Fibroblast of skin of left quadriceps (primary cell): Measurements from ENCODE around the gene EPB41L5.
A peak's percentile ranks its signal among the peaks of the same experiment; 100 is the strongest.
"Not testable (repeated sequence)": the region's sequence is repeated elsewhere in the genome, so short reads cannot be mapped to it uniquely, and the experiment has no call there.

ENCODE experiments used
- DNase-seq, 2 experiments: peaks; one replicate each; pipeline ENCODE4 v3.0.0-alpha.2; 2013; ENCODE audit warnings: low read depth in 2 of 2

The EPB41L5 gene

GRCh38 chr2:120029672-120030640, 17.1 kb downstream of the EPB41L5 start:
- DNase-seq, result peak in 1 of 2 experiments; percentile 42

- DNase-seq, result no peak
These were observed 19.4 kb downstream of the EPB41L5 start for GRCh38 chr2:120032297-120032696.

DNA sequence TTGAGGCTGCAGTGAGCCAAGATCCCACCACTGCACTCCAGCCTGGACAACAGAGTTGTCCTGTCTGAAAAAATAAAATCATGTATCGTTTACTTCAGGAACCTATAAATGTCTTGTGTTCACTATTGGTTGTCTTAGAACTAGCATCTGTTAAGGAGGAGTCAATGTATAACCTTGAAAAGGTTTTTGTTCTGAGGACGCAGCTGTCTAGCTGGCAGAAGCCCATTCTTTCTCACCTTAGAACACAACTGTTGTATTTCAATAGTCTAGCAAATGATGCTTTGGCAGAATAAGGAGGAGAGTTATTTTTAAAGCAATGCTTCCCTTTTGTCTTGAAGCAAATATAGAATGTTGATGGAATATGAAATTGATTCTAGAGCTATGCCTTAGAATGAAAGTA, 21.1 kb downstream of the EPB41L5 start:
- DNase-seq, result no peak

- DNase-seq, result no peak
These were observed 21.7 kb downstream of the EPB41L5 start for GRCh38 chr2:120034621-120035020.

DNA sequence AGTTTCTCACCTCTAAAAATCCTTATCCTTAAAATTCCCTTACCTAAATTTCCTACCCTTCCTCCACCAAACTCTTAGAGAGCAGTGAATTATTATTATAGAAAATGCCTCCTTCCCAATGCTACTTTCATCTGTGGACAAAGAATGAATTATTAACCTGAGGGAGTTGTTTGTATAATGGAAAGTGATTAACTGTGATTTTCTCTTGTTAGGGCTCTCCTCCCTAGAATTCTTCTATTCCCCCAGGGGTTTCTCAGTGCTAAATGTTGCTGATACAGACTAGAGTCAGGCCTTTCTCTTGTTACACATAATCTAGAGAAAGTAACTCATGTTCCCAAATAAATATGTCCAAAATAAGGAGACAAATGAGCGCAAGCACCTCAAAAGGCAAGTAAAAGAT, 23.3 kb downstream of the EPB41L5 start:
- DNase-seq, result no peak

- no peak for DNase-seq
These were observed 25.2 kb downstream of the EPB41L5 start for GRCh38 chr2:120037995-120038541.

GRCh38 chr2:120042359-120042758, 29.5 kb downstream of the EPB41L5 start:
- no peak for DNase-seq

DNA sequence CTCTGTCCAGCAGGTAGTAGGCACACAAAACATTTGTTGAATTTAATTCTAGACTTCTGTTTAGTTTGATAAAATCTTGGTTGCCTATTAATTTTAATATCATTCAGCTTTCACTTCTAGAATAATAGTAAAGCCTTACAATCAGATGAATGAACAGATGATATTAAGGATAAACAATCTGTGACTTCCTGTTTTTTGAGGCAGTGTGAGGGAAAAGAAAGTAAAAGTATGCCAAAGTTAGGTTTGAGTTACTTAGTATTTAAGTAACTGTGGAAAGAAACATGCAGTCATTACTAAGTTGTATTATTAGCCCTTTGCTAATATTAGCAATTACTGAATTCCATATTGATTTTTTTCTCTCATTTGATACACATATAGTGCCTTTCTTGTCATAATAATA, 31.5 kb downstream of the EPB41L5 start:
- DNase-seq, result no peak

GRCh38 chr2:120045775-120046174, 32.9 kb downstream of the EPB41L5 start:
- DNase-seq, result not testable (repeated sequence)

DNA sequence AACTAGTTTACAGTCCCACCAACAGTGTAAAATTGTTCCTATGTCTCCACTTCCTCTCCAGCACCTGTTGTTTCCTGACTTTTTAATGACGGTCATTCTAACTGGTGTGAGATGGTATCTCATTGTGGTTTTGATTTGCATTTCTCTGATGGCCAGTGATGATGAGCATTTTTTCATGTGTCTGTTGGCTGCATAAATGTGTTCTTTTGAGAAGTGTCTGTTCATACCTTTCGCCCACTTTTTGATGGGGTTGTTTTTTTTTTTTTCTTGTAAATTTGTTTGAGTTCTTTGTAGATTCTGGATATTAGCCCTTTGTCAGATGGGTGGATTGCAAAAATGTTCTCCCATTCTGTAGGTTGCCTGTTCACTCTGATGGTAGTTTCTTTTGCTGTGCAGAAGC, 33.4 kb downstream of the EPB41L5 start:
- not testable (repeated sequence) for DNase-seq

DNA sequence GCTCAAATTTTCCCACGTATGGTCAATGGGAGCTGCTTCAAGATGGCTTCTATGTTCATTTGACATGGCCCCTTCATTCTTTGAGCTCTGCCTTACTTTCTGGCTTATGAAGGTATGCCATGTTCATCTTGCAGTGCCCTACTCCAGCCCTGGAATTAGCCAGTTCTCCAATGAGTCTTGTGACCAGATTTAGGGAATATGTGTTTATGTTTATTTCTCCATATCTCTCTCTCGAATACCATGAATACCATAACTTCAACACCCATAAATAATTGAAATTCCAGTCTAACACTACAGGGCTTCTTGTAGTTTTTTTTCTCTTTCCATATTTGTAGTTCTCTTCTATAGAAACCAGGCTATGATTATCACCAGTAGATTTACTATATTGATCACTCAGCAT, 39.7 kb downstream of the EPB41L5 start:
- DNase-seq, result peak; percentile 29 to 32

DNA sequence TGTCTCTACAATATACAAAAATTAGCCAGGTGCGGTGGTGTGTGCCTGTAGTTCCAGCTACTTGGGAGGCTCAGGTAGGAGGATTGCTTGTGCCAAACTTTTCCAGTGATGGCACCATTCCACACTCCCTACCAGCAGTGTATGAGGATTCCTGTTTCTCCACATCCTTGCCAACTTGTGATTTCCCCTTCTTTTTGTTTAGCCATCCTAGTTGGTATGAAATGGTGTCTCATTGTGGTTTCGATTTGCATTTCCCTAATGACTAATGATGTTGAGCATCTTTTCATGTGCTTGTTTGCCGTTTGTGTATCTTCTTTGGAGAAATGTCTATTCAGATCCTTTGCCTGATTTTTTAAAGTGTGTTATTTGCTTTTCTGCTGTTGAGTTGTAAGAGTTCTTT, 41.0 kb downstream of the EPB41L5 start:
- DNase-seq, result no peak

DNA sequence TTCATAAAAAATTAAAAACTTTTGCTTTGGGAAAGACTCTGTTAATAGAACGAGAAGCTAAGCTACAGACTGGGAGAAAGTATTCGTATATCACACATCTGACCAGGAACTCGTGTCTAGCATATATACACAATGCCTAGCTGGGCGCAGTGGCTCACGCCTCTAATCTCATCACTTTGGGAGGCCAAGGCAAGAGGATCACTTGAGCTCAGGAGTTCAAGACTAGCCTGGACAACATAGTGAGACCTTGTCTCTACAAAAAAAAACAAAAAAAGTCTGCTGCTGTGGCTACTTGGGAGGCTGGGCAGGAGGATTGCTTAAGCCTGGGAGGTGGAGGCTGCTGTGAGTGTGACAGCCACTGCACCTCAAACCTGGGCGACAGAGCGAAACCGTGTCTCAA, 46.6 kb downstream of the EPB41L5 start:
- no peak for DNase-seq

DNA sequence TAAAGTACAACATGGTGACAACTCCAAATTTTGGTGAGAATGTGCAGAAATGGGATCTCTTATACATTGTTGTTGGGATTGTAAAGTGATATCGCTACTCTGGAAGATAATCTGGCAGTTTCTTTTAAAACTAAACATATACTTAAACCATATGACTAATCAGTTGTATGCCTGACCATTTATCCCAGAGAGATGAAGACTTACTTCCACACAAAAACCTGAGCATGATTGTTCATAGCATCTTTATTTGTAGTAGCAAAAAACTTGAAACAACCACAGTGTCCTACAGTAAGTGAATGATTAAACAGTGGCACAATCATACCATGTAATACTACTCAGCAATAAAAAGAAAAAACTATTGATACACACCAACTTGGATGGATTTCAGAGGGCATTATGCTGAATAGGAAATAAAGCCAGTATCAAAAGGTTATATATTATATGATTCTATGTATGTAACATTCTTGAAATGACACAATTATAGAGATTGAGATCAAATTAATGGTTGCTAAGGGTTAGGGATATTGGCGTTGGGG, 47.3 kb downstream of the EPB41L5 start:
- no peak for DNase-seq

- no peak for DNase-seq
These were observed 51.8 kb downstream of the EPB41L5 start for GRCh38 chr2:120064664-120065063.

- DNase-seq, result no peak
These were observed 54.1 kb downstream of the EPB41L5 start for GRCh38 chr2:120066800-120067547.

DNA sequence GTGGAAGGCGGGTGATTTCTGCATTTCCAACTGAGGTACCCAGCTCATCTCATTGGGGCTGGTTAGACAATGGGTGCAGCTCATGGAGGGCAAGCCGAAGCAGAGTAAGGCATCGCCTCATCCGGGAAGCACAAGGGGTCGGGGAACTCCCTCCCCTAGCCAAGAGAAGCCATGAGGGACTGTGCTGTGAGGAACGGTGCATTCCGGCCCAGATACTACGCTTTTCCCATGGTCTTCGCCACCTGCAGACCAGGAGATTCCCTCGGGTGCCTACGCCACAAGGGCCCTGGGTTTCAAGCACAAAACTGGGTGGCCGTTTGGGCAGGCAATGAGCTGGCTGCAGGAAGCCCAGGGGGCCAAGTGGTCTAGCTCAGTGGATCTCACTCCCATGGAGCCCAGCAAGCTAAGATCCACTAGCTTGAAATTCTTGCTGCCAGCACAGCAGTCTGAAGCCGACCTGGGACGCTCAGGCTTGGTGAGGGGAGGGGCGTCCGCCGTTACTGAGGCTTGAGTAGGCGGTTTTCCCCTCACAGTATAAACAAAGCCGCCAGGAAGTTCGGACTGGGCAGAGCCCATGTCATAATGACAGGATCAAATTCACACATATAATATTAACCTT, 55.3 kb downstream of the EPB41L5 start:
- DNase-seq, result not testable (repeated sequence)

DNA sequence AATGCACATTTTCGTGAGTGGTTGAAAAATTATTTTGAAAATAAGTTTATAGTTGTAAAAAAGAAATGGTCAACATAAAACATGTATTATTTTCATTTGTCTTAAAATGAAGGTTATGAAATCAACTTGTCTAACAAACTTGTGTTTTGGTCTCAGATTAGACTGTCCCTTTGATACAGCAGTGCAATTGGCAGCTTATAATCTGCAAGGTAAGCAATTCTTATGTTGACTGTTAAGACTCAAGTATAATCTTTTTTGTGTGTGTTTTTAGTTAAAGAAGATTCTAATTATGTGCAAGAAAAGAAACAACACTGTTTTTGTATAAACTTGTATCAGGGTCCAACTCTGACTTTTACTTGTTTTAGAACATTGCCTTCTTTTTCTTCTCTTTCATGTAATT, 62.7 kb downstream of the EPB41L5 start:
- DNase-seq, result no peak

DNA sequence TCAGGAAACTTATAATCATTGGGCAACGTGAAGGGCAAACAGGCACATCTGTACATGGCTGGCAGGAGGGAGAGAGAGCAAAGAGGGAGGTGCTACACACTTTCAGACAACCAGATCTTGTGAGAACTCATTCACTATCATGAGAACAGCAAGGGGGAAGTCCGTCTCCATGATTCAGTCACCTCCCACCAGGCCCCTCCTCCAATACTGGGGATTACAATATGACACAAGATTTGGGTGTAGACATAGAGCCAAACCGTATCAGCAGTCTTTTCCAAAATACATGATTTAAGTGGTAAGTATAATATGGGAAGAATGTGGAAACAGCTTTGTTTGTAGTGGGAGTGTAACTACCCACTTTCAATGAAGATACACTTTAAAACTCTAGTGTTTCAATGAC, 65.0 kb downstream of the EPB41L5 start:
- DNase-seq, result no peak

- DNase-seq, result no peak
These were observed 66.8 kb downstream of the EPB41L5 start for GRCh38 chr2:120079647-120080046.

GRCh38 chr2:120091436-120091835, 78.6 kb downstream of the EPB41L5 start:
- DNase-seq, result no peak

GRCh38 chr2:120094795-120095194, 81.9 kb downstream of the EPB41L5 start:
- no peak for DNase-seq
